Measurements from ENCODE around the gene TMC6.

DNA sequence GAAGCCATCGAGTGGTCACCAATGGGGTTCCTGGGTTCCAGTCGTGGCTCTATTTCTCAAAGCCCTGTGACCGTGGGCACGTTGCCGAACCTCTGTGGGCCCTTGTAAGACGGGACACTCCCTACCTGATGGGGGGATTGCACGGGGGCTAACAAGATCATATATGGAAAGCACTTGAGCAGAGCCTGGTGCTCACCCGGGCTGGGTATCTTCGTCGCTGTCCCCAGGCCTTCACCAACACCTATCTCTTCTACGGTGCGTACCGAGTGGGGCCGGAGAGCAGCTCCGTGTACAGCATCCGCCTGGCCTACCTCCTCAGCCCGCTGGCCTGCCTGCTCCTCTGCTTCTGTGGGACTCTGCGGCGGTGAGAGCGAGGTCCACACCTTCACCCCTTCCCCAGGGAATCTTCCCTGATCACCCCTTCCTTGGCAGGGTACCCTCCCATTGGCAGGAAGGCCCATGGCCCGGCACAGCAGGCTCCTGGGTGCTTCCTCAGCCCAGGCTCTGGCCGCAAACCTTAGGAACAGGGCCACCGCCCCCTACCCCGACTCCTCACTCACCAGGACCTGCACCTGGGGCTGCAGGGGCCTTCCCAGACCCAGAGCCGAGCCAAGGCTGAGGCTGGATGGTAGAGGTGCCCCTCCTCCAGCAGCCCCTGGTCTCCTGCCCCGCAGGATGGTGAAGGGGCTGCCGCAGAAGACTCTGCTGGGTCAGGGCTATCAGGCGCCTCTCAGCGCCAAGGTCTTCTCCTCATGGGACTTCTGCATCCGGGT lies 4.8 kb upstream of the TMC6 start:
- no peak for TF ChIP-seq CTCF (IDR thresholded peaks at IDR 0.05; ENCODE audit: insufficient read depth, low read depth, low read length)
- no peak for TF ChIP-seq EZH2 (IDR thresholded peaks at IDR 0.05; ENCODE audit: insufficient read depth, low read length)

All from astrocyte (in vitro differentiated cells and primary cell).